Activated CD4-positive, alpha-beta T cell treated with anti-CD3 and anti-CD28 coated beads, Interleukin-2, amount 10 ng/mL, durations not matched to agents 7 days and 5 days (primary cell): ENCODE data around the gene DNA2. TPM values are rescaled to one million over a fixed set of nuclear protein-coding genes. Genes with fewer than 3 reads are reported as not detected.

Experiments
- CTCF ChIA-PET: fragments of 350-600 bp; sonication (Branson Sonifier 250); formaldehyde crosslinking; loops from one replicate; lab custom pipeline; 2021; ENCODE audit warnings: antibody characterized with exemption; lab: Charles Lee
- POLR2A ChIA-PET: fragments of 350-600 bp; sonication (Branson Sonifier 250); formaldehyde crosslinking; loops from one replicate; lab custom pipeline; 2021; ENCODE audit warnings: antibody characterized with exemption; lab: Charles Lee
- DNase-seq: peaks from one replicate; pipeline ENCODE4 v3.0.0-alpha.2; 2020
- H3K27ac Mint-ChIP-seq: one replicate; pipeline ENCODE4 v1.8.0; 2021; ENCODE audit warnings: mild to moderate bottlenecking, moderate library complexity, mixed read lengths
- H3K27me3 Mint-ChIP-seq: one replicate; pipeline ENCODE4 v1.8.0; 2021; ENCODE audit warnings: mixed read lengths
- H3K36me3 Mint-ChIP-seq: one replicate; pipeline ENCODE4 v1.8.0; 2021; ENCODE audit warnings: low read depth, mixed read lengths
- H3K4me1 Mint-ChIP-seq: one replicate; pipeline ENCODE4 v1.8.0; 2021; ENCODE audit warnings: mixed read lengths
- H3K4me3 Mint-ChIP-seq: one replicate; pipeline ENCODE4 v1.8.0; 2021; ENCODE audit warnings: mild to moderate bottlenecking, moderate library complexity, mixed read lengths
- H3K9me3 Mint-ChIP-seq: one replicate; pipeline ENCODE4 v1.8.0; 2021; ENCODE audit warnings: mixed read lengths
- total RNA-seq, 2 experiments: library from RNA; stranded (reverse); gene quantifications; one replicate each; pipeline ENCODE4 v1.2.3, GENCODE V29; 2021

Gene DNA2
- total RNA-seq, 2 experiments from 2014 or later, result 28.4 to 30.3 TPM

- H3K4me1 Mint-ChIP-seq, result no peaks in the 10 kb centered on the region
- ChIA-PET POLR2A (no interaction called here), CTCF (interaction anchor here (1.0 kb wide), 1 partner anchor 10 kb away, joined by 3 read pairs; the partner anchor contains the start of gene RUFY2)
Observed at GRCh38 chr10:68397005-68397404, 74.8 kb downstream of the DNA2 start.

GRCh38 chr10:68385740-68386139 lies 86.0 kb downstream of the DNA2 start:
- no peak for DNase-seq
- H3K27me3 Mint-ChIP-seq, result no peaks in the 10 kb centered on the region
- no peaks in the 10 kb centered on the region for H3K4me1 Mint-ChIP-seq
- H3K27ac Mint-ChIP-seq, result no peak overlapping the region
- no peak overlapping the region for H3K4me3 Mint-ChIP-seq
- ChIA-PET POLR2A (no interaction called here), CTCF (interaction anchor here (0.6 to 1.4 kb wide), 6 partner anchors 12 to 395 kb away, joined by 3 to 5 read pairs (median 3); partner anchors contain the start of gene RUFY2)
- peaks cover 12% of the 10 kb centered on the region for H3K36me3 Mint-ChIP-seq
- H3K9me3 Mint-ChIP-seq, result no peaks in the 10 kb centered on the region

More at GRCh38 chr10:68397005-68397404, 74.8 kb downstream of the DNA2 start:
- Mint-ChIP-seq H3K36me3 (peaks cover 14% of the 10 kb centered on the region), H3K27ac (no peak overlapping the region), H3K4me3 (no peak overlapping the region), H3K9me3 (no peaks in the 10 kb centered on the region), H3K27me3 (no peaks in the 10 kb centered on the region)
- DNase-seq, result no peak

GRCh38 chr10:68371604-68372003 lies 100.2 kb downstream of the DNA2 start:
- DNase-seq, result no peak
- CTCF ChIA-PET, result interaction anchor here (0.6 to 0.9 kb wide), 2 partner anchors 18 to 23 kb away, joined by 3 read pairs; no protein-coding TSS in a partner anchor
- peaks cover 37% of the 10 kb centered on the region for H3K36me3 Mint-ChIP-seq
- H3K9me3 Mint-ChIP-seq, result peaks cover 11% of the 10 kb centered on the region
- POLR2A ChIA-PET, result no interaction called here
- no peak overlapping the region for H3K4me3 Mint-ChIP-seq
- no peak overlapping the region for H3K27ac Mint-ChIP-seq
- H3K4me1 Mint-ChIP-seq, result no peaks in the 10 kb centered on the region
- no peaks in the 10 kb centered on the region for H3K27me3 Mint-ChIP-seq

- POLR2A ChIA-PET, result no interaction called here
- CTCF ChIA-PET, result interaction anchor here (1.4 kb wide), 1 partner anchor 9 kb away, joined by 5 read pairs; no protein-coding TSS in a partner anchor
- DNase-seq, result no peak
- H3K4me3 Mint-ChIP-seq, result no peak overlapping the region
- peaks cover 29% of the 10 kb centered on the region for H3K36me3 Mint-ChIP-seq
- H3K27me3 Mint-ChIP-seq, result no peaks in the 10 kb centered on the region
- peaks cover 8% of the 10 kb centered on the region for H3K9me3 Mint-ChIP-seq
- H3K4me1 Mint-ChIP-seq, result no peaks in the 10 kb centered on the region
- no peak overlapping the region for H3K27ac Mint-ChIP-seq
Observed at GRCh38 chr10:68367121-68367520, 104.7 kb downstream of the DNA2 start.

GRCh38 chr10:68366600-68366999 lies 105.2 kb downstream of the DNA2 start:
- Mint-ChIP-seq H3K4me1 (no peaks in the 10 kb centered on the region), H3K4me3 (no peak overlapping the region), H3K36me3 (peaks cover 25% of the 10 kb centered on the region), H3K27ac (no peak overlapping the region), H3K27me3 (no peaks in the 10 kb centered on the region), H3K9me3 (peaks cover 4% of the 10 kb centered on the region)
- ChIA-PET CTCF (interaction anchor here (1.4 kb wide), 1 partner anchor 10 kb away, joined by 5 read pairs; no protein-coding TSS in a partner anchor), POLR2A (no interaction called here)
- no peak for DNase-seq

- CTCF ChIA-PET, result no interaction called here
- no peaks in the 10 kb centered on the region for H3K27me3 Mint-ChIP-seq
- no peak overlapping the region for H3K4me3 Mint-ChIP-seq
- no peaks in the 10 kb centered on the region for H3K9me3 Mint-ChIP-seq
- H3K36me3 Mint-ChIP-seq, result peaks cover 17% of the 10 kb centered on the region
- no peak for DNase-seq
- no peak overlapping the region for H3K27ac Mint-ChIP-seq
- POLR2A ChIA-PET, result no interaction called here
- H3K4me1 Mint-ChIP-seq, result no peaks in the 10 kb centered on the region
Observed at GRCh38 chr10:68365611-68366010, 106.2 kb downstream of the DNA2 start.

- ChIA-PET CTCF (interaction anchor here (0.6 to 1.4 kb wide), 2 partner anchors 15 to 588 kb away, joined by 3 to 5 read pairs; no protein-coding TSS in a partner anchor), POLR2A (no interaction called here)
- H3K9me3 Mint-ChIP-seq, result no peaks in the 10 kb centered on the region
- no peaks in the 10 kb centered on the region for H3K27me3 Mint-ChIP-seq
- no peak overlapping the region for H3K4me3 Mint-ChIP-seq
- no peak overlapping the region for H3K27ac Mint-ChIP-seq
- H3K4me1 Mint-ChIP-seq, result no peaks in the 10 kb centered on the region
- DNase-seq, result no peak
- peaks cover 14% of the 10 kb centered on the region for H3K36me3 Mint-ChIP-seq
Observed at GRCh38 chr10:68364101-68364886, 107.5 kb downstream of the DNA2 start.

Other genes with a start within 250 kb of the DNA2 start
- gene ATOH7, start 239.9 kb downstream of the DNA2 start, total RNA-seq, result not detected
- 100 to 1,000 TPM in 1 of 2 experiments, 10 to 100 TPM in 1; 99.6 to 117 TPM for gene HNRNPH3, start 139.9 kb downstream of the DNA2 start, total RNA-seq
- gene PBLD, start 139.0 kb downstream of the DNA2 start, total RNA-seq, result 1 to 10 TPM; 1.6 to 2.0 TPM
- gene RUFY2, start 64.7 kb downstream of the DNA2 start, total RNA-seq, result 10 to 100 TPM; 13.0 TPM
- gene SLC25A16, start 55.5 kb upstream of the DNA2 start, total RNA-seq, result 10 to 100 TPM; 19.8 to 26.4 TPM
- gene TET1, start 88.4 kb upstream of the DNA2 start, total RNA-seq, result 1 to 10 TPM; 3.0 to 3.7 TPM
- gene CCAR1, start 249.3 kb upstream of the DNA2 start, total RNA-seq, result 100 to 1,000 TPM in 1 of 2 experiments, 10 to 100 TPM in 1; 86.7 to 111 TPM